Measurements from ENCODE around the gene PRKCE.

PRKCE gene

GRCh38 chr2:45634223-45634622 lies 17.3 kb upstream of the PRKCE start:
- DNase-seq: no peak

- no peak for DNase-seq
Measured at GRCh38 chr2:45636008-45636407, 15.5 kb upstream of the PRKCE start.

DNA sequence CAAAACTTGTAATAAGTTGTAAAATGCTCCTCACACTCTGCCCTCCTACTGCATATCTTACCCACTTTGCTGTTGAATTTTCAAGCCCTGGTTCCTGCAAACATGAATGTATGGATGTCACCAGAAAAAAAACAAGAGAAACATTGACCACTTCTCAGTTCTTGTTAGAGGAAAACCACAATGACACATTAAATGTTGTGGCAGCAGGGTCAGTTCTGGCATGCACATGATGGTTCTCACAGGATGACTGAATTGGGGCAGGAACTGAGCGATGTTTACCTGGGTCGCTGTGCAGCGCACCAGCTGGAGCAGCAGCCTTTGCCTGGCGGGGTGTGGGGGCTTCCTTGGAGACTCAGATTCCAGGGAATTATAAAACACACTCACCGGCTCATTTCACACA lies 14.0 kb upstream of the PRKCE start:
- no peak for DNase-seq

DNA sequence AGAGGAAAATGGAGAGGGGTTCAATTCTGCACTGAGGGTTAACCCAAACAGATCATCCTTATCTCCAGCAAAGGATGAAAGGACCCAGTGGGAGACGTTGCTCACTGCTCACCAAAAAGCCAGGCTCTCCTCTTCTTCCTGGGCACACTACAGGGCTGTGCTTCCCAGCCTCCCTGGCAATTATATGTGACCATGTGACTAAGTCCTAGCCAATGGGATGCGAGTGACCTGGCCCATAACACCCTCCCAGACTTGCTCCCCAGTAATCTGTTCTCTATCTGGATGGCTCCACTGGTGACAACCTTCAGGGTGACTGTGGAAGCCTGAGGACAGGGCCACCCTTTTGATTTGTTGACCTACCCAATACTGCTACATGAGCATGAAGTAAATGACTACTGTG lies 10.9 kb upstream of the PRKCE start:
- DNase-seq: no peak

GRCh38 chr2:45643095-45643494 lies 8.4 kb upstream of the PRKCE start:
- DNase-seq: no peak

GRCh38 chr2:45643543-45644542 lies 7.6 kb upstream of the PRKCE start:
- peak; percentile 63 for DNase-seq

- DNase-seq: no peak
Measured at GRCh38 chr2:45646289-45646688, 5.2 kb upstream of the PRKCE start.

DNA sequence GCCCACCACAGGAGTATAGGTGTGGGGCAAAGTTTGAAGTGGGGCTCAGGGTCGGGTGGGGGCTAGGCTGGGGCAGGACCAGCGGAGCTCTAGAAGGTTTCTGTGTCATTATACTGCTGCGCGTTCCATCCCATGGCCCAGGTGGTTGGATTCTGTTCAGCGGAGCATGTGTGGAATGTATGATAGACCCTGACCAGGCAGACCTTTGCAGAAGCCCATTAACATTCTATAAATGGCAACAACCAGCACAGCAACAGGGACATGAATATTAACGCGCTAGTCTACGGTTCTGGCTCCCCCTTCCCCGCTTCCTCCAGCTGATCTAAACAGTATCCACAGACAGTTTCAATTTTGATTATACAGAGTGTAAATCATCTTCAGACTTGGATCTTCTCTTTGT lies 4.1 kb upstream of the PRKCE start:
- DNase-seq: no peak

- DNase-seq: no peak
Measured at GRCh38 chr2:45647986-45648520, 3.4 kb upstream of the PRKCE start.

DNA sequence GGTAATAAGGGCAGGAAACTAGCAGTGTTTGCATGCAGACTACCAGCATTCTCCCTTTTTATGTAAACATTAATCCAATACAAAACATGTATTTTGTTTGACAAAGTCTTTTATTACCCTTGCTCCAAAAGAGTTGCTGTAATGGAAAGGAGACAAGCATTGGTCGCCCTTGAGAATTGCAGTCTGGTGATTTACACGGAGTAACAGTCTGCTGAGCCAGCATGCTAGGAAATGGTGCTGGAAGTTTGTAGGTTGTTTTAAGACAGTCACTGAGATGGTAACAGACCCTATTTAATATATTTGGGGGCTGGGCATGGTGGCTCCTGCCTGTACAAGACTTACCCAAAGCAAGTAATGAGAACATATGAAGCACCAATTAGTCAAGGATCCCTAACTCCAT lies 2.8 kb upstream of the PRKCE start:
- DNase-seq: no peak

DNA sequence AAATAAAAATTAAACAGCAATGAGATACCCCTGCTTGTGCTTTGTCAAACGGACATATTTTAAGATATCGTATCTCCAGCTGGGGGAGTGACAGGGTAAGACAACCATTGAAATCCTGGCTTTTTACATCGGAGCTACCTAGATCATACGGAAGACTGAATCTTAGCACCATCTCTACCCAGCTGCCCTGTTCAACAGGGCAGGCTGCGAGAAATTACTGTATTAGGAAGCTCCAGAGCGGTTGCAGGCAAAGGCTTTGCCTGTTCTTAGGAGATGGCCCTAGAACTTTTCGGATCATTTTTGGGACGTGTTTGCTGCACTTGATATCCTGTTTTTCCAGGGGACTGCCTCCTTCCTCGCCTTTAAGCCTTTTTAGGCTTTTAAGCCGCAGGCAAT lies 2.0 kb upstream of the PRKCE start:
- DNase-seq: peak; percentile 7

DNA sequence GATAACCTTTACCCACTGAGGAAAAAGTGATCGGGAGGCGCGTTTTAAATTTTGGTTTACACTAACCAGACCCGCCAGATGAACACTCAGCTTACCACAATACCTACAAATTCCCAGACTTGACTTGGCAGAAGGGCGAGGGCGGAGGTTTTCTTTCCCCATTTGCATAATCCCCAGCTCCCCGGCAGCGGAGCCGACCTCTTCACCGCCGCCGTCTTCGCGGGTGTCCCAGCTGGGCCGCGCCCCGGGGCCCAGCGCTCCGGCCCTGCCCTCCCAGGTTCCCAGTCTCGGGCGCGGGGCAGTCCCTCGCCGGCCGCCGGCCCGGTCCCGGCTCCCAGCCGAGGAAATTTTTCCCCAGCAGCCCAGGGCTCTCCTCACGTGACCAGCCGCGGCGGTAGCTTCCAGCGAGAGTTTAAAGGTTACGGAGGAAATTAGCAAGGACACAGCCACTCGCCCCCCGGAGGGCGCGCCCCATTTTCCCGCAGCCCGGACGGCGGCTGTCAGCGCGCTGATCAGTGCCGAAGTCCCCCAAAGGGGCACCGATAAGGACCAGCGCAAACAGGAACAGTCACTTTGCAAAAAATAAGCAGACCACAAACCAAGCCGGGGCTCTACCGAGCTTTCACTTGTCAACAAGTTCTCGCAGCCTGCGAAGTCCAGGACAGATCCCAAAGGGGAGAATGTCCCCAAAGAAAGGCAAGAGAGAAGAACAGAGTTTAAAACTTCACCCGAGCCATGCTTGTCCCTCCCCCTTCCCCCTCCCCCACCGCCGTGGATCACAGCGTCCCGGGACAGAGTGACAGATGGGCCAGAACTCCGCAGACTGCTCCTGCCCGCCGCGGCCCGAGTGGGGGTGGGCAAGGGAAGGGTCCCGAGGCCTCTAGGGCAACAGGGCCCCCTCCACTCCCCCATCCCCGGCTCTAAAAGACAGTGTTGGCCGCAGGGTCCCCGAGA lies 1.3 kb upstream of the PRKCE start:
- DNase-seq: peak; percentile 37

DNA sequence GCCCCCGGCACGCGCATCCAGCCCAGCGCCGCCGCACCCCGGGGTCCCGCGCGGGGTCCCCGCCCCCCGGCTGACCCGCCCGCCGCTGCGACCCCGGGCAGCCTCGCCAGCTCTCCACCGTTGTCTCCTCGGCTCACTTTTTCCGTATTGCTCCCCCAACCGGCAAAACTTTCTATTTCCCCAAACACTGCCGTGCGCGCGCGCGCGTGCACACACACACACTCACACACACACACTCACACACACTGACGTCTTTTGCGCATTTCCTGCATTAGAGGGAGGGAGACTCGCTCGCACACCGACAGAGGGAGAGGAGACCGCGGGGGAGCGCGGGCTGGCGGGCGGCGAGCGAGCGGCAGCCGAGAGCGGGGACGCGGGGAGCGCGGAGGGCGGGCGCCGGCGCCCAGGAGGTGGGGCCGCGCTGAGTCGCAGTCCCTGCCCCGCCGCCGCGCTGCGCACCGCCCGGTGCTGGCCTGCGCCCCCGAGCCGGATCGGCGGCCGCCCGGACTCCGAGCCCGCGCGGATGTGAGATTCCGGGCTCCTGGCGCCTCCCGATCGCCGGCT lies 542 bp upstream of the PRKCE start:
- peak; percentile 78 for DNase-seq

- peak; percentile 45 for DNase-seq
Measured at GRCh38 chr2:45652090-45653031, 886 bp downstream of the PRKCE start.

GRCh38 chr2:45653122-45653913 lies 1.8 kb downstream of the PRKCE start:
- peak; percentile 23 for DNase-seq

DNA sequence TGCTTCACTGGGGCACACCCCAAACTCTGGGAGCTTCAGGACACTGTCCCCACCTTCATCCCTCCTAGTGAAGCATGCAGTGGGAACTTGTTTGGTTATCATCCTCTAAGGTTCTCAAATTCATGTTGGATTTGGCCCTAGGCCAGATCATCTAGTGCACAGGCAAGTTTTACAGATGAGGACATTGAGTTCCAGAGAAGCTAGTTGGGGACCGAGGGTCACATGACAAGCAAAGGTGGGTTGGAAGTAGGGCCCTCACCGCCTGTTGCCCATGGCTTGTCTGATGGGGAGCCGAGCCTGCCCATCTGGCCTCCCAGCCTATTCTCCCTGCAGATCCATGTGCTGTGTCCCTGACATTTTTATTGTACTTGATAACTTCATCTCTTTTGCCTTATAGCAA lies 2.8 kb downstream of the PRKCE start:
- peak; percentile 25 for DNase-seq

DNA sequence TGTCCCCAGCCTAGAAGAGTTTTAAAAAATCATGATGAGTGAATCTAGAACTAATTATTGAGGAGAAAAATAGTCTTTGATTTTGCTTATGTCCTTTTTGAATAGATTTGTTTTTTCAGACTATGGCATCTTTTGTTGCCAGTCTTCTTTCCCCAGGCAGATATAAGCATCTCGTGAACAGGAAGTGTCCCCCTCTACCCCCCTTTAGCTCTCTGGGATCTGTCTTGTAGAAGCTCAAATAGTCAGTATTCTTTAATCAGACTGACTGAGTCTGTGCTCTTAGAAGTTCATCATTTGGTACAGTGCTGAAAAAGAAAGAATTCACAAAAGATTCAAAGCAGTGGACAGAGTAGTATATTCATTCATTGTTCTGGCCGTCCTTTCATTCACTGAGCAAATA lies 10.4 kb downstream of the PRKCE start:
- no peak for DNase-seq

- no peak for DNase-seq
Measured at GRCh38 chr2:45664635-45665261, 13.3 kb downstream of the PRKCE start.

DNA sequence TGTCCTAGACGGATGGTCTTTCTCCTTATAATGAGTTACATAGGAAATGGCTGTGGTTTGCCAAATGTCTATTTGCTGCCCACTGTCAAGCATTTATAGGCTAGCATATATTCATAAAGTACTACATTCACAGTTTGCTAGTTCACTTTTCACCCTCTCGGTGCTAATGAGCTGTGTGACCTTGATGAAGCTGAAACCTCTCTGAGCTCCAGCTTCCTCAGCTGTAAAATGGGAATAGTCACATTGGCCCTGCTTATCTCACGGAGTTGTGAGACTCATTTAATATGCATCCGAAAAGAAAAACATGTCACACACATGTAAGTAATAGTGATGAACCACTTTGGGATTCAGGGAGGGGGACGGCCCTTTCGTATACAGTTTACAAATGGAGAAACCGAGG lies 17.0 kb downstream of the PRKCE start:
- DNase-seq: no peak

DNA sequence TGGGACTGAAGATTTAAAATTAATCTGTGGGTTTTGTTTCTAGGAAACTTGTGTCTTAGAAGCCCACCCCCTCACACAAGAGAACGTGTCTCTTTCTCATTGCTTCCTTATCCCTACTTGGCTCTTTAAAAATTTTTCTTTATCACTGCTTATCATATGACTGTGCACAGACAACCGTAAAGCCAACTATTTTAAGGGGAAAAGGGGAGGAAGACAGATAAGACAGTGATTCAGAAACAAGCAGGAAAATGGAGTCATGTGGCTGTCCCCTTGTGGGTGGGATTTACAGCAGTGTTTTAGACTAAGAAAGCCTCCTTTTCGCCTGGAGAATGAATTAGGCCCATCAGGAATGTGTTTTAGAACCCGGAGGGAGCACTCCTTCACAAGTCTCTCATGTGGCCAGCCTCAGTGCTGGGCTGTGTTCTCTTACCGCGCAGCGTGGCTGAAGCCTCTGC lies 17.6 kb downstream of the PRKCE start:
- DNase-seq: no peak

Data from DMS79 treated with DMSO at 0.1 percent for 48 hours (cell line).